CD4-positive, alpha-beta T cell treated with Interleukin-4 for 1 hour (primary cell): ENCODE data around the gene CAPN14.
A peak's percentile ranks its signal among the peaks of the same experiment; 100 is the strongest.

Experiments
- DNase-seq, 2 donors: peaks; one replicate each; pipeline ENCODE4 v3.0.0-alpha.2; 2020 to 2022

The CAPN14 gene

DNA sequence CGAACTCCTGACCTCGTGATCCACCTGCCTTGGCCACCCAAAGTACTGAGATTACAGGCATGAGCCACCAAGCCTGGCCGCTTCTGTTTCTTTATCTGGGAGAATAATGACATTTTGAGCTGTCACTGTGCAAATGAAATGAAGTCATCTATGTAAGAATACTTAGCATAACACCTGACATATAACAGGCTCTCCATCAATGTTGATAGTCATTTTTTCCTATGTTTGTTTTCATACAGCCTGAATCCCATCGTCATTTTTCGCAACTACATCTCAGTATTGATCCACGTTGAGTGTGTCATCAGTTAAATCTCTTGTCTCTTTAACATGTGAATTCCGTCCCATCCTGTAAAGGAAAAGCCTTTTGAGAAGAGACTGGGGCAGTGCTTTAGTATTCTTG, 6.4 kb upstream of the CAPN14 start:
- no peak for DNase-seq

DNA sequence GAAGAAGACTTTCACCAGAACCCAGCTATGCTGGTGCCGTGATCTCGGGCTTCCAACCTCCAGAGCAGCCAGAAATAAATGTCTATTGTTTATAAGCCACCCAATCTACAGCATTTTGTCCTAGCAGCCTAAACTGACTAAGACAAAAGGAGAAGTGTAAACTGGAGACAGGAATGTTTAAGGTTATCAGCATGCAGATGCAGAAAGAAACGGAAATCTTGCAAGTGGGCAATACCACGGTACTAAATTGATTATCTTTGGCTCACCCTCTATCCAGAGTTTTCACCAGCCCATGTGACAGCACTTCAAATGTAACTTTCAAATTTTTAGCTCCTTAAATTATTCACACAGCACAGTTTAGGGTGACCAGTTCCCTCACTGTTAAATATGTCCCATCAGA, 5.7 kb upstream of the CAPN14 start:
- DNase-seq, result no peak

DNA sequence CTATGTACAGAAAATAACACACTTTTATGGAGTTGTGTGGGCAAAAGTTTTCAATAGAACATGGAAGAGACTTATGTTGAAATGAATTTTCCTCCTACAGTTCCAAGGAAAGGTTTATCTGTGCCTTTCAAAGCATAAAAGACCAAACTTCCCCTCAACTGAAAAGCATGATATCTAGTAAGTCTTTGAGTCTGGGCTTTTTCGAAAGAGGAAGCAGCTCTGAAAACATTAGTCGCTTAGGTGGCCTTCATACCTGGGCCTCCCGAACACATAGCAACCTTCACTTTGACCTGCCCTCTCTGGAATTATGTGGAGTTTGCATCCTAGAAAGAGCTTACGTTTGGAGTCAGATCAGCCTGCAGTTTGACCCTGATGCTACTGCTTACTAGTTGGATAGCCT, 4.8 kb upstream of the CAPN14 start:
- DNase-seq, result no peak

DNA sequence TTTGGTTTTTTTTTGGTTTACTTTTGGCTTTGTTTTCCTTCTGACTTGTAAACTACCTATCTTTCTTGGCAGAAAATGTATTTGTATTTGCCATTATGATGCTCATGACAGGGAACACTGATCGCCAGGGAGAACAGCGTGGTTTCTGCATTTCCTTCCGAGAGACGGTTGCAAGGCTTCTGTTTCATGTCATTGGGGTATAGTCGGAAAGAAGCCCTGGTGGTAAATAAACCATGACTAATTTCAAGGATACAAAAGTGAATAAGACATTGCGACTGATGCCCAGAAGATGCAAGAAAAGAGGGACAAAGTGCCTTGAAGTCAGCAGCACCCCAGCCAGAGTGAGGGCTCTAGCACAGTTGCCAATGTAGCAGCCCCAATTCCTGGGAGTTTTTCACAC, 4.2 kb upstream of the CAPN14 start:
- no peak for DNase-seq

DNA sequence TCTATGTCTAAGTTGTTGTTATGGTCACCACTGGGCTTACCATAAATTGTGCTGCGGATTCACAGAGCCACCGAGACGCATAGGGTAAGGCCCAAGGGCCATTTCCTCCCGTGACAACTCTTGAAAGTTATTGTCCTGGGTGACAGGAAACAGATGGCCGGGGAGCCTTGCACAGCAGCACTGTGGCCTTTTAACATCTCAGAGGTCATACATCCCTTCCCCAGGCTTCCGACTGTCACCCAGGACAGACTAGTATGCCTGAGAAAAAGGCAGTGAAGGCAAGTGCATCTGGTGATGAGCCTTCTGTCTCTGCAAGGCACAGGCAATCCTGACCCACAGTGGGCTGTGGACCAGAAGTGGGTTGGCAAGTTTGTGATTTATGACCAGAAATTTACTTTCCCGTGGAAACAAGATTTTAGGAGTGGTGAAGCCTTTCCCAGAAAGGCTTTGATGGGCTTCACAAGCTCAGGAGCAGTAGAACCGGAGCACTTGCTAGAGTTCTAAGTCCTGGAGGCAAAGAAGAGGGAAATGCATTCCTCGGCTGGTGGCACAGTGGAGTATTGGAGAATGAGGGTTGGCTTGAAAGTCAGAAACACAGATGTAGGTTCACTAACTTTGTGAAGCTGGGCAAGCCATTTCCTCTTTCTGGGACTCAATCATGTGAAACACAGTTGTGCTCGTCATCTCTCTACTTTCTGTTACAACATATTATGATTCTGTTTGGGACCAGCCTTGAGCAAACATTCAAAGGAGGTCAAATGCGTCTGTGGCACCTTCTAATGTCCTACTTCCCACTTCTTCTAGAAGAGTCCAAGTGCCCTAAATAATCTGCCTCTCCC, 2.0 kb upstream of the CAPN14 start:
- peak in 1 of 2 donors; percentile 57 for DNase-seq

DNA sequence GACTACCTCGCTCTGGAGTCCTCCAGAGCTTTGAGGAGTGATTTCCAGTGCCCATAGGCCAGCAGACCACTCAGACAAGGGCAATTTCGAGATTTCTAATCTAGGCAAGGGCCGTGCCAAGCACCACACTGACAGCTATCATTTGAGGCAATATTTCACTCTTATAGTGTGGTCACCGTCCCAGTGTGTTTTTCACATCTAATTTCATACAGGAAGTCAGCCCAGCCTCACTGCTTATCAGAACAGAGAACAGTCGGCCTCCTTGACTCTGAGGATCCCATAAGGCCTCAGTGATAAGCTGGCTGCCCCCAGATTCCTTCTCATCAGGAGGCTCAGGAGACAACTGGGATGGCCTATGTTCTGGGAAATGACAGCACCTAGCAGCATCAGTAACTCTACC, 581 bp downstream of the CAPN14 start:
- no peak for DNase-seq

DNA sequence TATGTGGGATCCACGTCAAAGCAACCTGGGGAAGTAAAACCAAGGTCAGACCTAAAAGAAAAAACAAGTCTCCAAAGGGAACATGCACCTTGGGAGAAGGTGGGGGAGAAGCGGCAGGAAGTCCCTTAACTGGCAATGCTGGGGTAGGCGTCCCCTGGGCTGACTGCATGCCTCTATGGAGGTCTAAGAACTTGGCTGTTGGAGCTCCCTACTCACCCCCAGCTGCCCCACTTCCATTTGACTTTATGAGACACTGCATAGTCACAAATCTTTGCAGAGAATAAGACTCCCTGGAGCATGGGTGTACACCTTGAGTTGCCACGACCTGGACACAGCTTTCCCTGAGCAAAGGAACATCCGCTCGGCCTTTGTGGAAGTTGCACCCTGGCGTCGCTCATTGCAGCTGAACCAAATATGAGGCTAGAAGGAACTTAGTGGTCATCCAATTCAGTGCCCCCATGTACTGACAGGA, 2.8 kb downstream of the CAPN14 start:
- DNase-seq, result no peak

DNA sequence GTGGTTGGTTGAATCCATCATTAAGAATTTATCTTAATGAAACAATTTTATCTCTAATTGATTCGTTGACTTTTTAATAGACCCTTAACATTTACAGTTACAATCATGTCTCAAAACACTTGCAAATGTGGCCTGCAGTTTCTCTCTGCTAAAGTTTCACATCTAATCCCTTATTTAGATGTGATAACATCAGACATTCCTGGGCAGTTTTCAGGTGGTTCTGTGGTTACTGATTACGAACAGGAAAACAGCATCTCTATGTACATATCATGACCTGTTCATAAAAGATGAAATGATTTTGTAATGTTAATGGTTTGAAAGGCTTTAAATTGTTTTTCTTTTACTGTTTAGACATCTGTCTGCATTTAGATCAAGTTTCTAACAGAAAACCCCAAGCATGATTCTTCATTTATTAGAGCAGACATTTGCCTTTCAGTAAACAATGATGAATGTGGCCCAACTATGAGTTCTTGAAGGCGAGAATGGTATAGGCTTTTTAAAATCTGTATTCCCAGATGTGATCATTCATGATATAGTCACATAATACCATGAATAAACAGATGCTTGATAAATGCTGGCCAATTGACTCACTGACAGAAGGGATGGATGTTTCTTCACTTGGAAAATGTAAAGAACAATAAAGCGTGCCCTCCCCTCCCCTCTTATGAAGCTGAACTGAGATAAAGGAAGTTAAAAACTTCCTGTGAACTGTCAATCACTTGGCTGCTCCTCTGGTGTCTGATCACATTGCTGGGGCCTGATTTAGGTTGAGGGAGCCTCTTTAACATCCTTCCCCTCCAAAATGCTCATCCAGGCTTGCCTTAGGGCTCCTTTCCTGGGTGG, 3.5 kb downstream of the CAPN14 start:
- no peak for DNase-seq

DNA sequence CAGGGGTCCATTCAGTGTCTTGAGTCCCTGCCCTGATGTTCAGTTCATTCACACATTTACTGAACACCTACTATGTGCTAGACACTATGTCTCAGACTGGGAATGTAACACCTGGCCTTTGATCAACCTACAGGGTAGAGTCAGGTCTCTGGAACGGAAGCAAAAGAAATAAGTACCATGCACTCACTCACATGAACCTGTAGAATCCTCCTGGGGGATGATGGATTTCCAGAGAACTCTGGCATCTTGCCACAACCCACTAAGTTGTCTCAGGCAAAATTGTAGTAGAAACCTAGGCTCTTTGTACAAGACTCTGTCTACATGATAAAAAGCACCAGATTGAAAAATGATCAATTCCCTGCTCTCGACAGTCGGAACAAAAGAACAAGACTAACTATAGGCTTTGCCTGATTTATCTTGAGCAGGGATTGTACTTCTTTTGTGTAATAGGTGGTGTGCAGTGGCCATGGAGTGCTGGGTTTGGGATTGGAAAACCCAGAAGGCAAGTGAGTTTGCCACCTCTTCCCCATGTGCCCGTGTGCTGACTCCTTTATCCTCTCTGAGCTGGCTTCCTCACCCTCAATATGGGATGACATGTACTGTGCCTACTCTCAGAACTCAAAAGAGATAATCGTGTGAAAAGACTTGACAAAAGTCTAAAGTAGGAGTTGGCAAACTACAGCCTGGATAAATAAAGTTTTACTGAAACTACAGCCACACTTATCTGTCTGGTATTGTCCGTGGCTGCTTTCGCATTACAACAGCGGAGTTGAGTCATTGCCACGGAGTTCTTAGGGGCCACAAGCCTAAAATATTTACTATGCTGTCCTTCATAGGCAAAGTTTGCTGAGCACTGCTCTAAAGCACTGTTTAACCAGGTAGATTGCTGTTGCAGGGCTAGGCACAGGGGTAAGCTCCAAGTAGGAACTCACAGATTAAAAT, 4.4 kb downstream of the CAPN14 start:
- no peak for DNase-seq

DNA sequence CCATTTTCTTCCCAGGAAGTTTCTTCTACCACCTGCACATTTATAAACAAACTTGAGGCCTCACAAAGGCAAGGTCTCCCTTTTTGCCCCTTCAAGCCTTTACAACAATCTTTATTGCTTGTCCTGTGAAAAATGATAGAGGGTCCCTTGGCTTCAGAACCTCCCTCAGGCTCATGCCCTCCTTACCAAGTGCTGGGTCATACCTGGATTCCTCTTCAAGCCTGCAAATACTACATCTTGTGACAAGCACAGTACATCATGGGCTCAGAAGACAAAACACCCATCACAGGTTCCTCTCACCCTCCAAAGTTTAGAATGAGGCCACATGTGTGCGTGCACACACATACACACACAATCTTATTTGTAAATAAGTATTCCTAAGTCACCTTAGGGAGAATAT, 9.1 kb downstream of the CAPN14 start:
- DNase-seq, result no peak

DNA sequence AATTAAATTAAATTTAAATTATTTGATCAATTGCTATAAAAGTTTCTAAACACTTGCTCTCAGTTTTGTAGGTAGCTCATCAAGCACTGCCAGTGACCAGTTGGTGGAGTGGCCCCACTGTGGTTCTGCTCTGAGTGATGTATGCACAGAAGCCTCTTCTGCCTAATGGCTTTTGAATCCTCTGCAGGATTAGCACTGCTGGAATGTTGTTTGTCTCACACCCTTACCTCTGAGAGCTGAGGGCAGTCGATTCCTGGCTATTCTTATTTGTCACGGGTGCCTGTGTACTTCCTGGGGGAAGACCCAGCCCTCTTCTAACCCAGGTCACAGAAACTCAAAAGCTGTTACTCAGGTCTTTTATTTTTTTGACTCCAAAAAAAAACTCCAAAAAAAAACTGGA, 9.5 kb downstream of the CAPN14 start:
- DNase-seq, result no peak

DNA sequence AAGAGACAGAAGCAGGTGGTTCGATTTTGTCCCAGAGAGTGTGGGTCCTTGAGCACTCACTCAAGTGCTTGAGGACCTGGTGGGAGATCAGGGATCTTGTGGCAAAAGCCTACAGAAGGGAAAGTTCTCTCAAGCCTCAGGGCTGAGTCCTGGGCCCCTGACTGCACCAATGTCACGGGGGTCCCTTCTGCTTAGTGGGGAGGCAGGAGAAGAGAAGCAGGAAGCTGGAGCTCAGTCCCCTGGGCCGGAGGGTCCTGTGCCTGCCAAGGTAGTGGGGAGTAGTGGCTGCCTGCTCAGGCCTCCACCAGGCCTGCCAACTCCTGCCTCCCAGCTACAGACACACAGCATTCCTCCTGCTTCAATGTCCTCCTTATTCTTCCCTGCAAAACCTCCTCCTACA, 11.7 kb downstream of the CAPN14 start:
- DNase-seq, result no peak

DNA sequence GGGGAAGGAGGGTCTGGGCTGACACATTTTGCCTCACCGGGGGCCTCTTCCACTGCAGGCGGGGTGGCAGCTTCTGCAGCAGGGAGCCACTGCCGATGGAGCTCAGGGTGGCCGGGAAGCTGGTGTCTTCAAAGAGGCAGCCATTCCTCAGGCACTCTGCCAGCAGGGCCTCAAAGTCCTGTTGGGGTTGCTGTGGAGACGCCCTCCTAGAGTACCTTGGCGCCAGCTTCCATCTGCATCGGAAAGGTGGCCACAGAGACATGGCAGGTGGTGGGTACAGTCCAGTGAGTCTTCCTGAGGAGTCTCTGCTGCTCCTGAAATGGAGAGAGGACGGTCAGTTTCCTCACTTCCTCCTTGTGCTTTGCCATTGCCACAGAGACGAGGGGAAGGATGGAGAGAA, 12.1 kb downstream of the CAPN14 start:
- DNase-seq, result no peak

DNA sequence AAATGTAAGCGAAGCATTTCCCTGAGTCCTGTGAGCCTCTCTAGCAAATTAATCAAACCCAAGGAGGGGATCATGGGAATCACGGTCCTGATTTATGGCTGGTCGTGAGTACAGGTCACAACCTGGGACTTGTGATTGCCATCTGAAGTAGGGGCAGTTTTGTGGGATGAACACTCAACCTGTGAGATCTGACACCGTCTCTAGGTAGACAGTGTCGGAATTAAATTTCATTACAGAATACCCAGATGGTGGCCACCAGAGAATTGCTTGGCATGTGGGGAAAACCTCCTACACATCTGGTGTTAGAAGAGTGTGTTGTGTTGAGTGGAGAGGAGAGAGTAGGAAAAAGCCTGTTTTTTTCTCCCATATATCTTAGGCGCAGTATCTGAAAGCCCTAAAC, 12.5 kb downstream of the CAPN14 start:
- no peak for DNase-seq

DNA sequence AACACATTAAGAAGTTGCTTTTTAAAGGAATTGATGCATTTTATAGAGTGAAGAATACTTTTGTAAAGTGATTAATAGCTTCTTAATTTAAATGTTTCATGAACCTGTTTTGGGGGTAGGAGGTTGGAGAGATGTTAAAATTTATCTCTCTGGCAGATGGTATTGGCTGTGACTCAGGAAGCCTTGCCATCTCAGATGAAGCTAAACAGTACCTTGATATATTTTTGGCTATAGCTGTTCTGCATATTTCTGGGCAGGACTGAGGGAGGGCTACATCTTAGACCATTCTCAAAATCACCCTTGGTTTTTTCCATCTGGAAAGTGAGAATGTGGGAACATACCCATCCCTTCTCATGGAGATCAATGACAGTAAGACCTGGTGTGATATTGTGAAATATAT, 13.4 kb downstream of the CAPN14 start:
- no peak for DNase-seq

DNA sequence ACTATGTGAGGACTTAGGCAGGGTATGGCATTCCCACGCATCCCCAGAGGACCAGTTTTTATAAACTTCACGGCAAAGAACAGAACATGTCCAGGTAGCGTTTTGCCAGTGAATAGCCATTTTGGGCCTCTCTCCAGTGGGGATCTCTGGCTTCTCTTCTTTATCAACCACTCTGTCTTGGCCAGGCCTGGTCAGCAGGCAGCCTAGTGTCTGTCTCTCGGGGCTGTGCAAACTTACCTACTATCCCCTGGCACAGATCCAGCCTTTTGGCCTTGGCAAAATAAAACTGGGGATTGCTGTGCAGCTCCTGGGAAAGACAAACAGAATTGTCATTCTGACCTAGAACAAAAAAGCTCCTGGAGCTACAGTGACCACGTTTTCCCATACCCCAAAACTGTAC, 14.5 kb downstream of the CAPN14 start:
- DNase-seq, result no peak

DNA sequence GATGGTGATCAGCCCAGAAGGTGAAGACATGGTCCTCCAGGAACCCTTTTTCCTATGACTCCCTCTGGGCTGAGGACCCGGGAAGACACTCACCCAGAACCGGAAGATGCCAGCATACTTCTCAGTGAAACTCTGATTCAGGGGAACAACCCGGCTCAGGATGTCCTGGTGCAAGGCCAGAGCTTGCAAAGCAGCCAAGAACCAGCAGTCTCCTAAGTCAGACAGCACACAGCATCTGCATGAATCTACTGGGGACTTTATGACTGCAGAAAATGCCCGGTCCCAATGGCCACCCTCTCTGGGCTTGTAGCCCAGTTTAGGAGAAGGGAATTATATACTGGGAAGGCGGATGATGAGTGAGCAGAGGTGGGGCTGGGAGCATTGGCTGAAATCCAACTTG, 15.3 kb downstream of the CAPN14 start:
- no peak for DNase-seq

DNA sequence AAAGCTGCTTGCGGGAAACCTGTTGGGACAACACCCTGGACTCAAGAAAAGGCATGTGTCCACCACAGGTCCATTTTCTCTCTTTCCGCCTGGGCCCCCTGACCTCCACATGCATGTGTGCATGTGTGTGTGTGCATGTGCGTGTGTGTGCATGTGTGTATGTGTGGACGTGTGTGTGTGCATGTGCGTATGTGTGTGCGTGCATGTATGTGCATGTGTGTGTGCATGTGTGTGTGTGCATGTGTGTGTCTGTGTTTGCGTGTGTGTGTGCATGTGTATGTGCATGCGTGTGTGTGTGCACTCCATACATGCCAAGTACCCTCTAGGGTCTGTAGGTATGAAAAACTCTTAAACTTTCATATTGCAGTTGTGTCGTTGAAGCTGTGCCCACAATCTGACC, 16.3 kb downstream of the CAPN14 start:
- DNase-seq, result no peak

DNA sequence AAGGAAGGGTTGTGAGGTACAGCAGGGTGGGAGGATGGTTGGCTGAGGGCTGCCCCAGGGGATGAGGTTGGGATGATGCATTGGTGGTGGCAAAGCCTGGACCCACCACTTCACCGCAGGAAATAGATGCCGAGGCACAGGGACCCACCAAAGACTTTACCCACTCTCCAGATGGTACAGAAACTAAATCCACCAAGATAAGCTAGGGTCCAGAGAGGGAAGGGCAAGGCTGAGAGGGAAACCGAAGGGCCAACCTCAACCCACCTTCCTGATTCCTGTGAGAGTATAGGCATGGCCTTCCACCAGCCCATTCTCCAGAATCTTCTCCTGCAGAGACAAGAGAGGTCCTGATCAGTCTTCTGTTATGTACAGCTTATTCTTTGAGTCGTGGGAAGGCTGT, 18.1 kb downstream of the CAPN14 start:
- DNase-seq, result no peak

DNA sequence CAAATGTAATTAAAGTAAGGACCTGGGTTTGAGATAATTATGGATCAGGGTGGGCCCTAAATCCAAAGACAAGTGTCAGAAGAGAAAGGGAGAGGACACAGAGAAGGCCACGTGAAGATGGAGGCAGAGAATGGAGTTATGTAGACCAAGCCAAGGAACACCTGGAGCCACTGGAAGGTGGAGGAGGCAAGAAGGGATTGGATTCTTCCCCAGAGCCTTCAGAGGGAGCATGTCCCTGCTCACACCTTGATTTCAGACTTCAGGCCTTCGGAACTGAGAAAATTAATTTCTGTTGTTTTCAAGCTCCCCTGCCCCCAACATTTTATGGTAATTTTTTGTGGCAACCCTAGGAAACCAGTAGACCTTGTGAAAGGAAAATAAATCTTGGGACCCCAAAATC, 19.6 kb downstream of the CAPN14 start:
- DNase-seq, result no peak

DNA sequence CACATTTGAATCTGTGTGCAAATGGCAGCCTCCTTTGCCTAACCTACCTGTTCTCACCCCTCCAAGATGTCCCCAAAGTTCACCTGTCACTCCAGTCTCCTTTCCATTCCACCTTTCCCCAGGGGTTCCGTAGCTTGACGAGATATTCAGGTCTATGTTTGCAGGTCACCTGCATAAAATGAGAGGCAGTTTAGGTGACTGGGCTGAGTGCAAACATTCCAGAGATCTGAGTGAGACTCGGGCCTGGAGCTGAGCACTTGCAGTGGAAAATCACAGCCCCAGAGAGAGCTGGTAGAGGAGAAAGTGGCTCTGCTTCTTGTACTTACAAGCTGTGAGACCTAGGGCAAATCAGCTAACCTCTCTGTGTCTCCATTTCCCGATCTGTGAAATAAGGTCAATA, 20.1 kb downstream of the CAPN14 start:
- no peak for DNase-seq

DNA sequence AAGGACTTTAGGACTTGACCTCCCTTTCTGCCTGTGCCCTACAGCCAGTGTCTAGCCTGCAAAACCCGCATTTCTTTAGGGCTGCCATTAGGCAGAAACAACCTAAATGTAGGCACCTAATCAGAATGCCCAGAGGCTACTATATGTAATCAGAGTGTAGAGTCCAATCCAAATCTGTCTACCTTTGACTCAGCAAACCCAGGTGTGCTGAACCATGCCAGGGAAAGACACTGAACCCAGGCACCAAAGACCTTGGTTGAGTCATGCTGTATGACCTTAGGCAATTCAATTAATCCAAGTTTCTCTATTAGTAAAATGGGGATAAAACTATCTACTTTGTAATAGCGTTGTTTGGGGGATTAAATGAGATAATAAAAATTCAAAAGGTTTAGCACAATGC, 20.7 kb downstream of the CAPN14 start:
- no peak for DNase-seq

DNA sequence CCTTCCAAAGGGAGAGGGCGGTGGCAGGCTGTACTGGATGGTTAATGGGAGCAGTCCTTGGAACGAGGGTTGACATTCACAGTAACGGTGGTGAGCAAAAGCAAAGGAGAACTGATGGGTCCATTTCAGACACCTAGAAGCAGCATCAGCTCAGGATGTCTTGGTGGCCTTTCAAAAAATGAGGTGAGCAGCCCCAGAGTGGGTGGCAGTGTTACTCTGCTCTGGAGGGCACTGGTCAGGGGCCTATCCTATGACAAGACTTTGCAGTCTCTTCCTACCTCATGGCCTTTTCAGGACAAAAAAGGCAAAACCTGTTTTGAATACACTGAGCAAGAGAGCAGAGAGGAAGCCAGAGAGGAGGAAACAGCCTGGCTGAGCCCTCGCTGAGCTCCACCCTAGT, 23.5 kb downstream of the CAPN14 start:
- DNase-seq, result no peak
